Chondrocyte (in vitro differentiated cells): ENCODE measurements around the gene TCF7L2. TPM values are rescaled to one million over a fixed set of nuclear protein-coding genes. Genes with fewer than 3 reads are reported as not detected.

Experiments used
- DNase-seq: peaks from one replicate; pipeline ENCODE4 v3.0.0; 2021; ENCODE audit warnings: mixed read lengths, low spot score
- H3K27ac Mint-ChIP-seq: one replicate; pipeline ENCODE4 v1.8.0; 2021; ENCODE audit warnings: mild to moderate bottlenecking, moderate library complexity, mixed read lengths; ENCODE audit not compliant: unreplicated experiment
- H3K27me3 Mint-ChIP-seq: 2 replicates; pipeline ENCODE4 v1.8.0; 2021; ENCODE audit warnings: low read depth, mixed read lengths
- H3K36me3 Mint-ChIP-seq: 2 replicates; pipeline ENCODE4 v1.8.0; 2021; ENCODE audit warnings: low read depth, mixed read lengths
- H3K4me1 Mint-ChIP-seq: 2 replicates; pipeline ENCODE4 v1.8.0; 2021; ENCODE audit warnings: low read depth, mild to moderate bottlenecking, mixed read lengths
- H3K4me3 Mint-ChIP-seq: one replicate; pipeline ENCODE4 v1.8.0; 2021; ENCODE audit warnings: mild to moderate bottlenecking, moderate library complexity, mixed read lengths; ENCODE audit not compliant: unreplicated experiment
- H3K9me3 Mint-ChIP-seq: 2 replicates; pipeline ENCODE4 v1.8.0; 2021; ENCODE audit warnings: low read depth, mixed read lengths
- CTCF ChIP-seq: fragments of 200-600 bp; sonication (generic); IDR thresholded peaks from 2 replicates; pipeline ENCODE4 v1.5.0; 2021; ENCODE audit warnings: antibody characterized with exemption, mild to moderate bottlenecking, moderate library complexity
- total RNA-seq: library from RNA; stranded (reverse); gene quantifications from 3 replicates; pipeline ENCODE4 v1.2.1, GENCODE V29; 2021

TCF7L2 gene
- total RNA-seq, 1 donor from 2014 or later: 30.9 TPM

GRCh38 chr10:113168584-113168983 is 218.5 kb downstream of the TCF7L2 start:
- Mint-ChIP-seq H3K27ac (no peak overlapping the region), H3K4me3 (no peak overlapping the region), H3K36me3 (peaks cover 17% of the 10 kb centered on the region), H3K4me1 (peaks cover under 1% of the 10 kb centered on the region), H3K9me3 (no peaks in the 10 kb centered on the region), H3K27me3 (no peaks in the 10 kb centered on the region)
- no peak for TF ChIP-seq CTCF
- no peak for DNase-seq

- no peak for TF ChIP-seq CTCF
- no peak for DNase-seq
- no peaks in the 10 kb centered on the region for H3K4me1 Mint-ChIP-seq
- no peaks in the 10 kb centered on the region for H3K27me3 Mint-ChIP-seq
- H3K36me3 Mint-ChIP-seq: peaks cover 15% of the 10 kb centered on the region
- no peak overlapping the region for H3K4me3 Mint-ChIP-seq
- no peaks in the 10 kb centered on the region for H3K9me3 Mint-ChIP-seq
- no peak overlapping the region for H3K27ac Mint-ChIP-seq
These were observed 219.1 kb downstream of the TCF7L2 start for GRCh38 chr10:113169111-113169510.

- peaks cover 11% of the 10 kb centered on the region for H3K36me3 Mint-ChIP-seq
- no peaks in the 10 kb centered on the region for H3K27me3 Mint-ChIP-seq
- TF ChIP-seq CTCF: no peak
- no peaks in the 10 kb centered on the region for H3K4me1 Mint-ChIP-seq
- no peak overlapping the region for H3K27ac Mint-ChIP-seq
- DNase-seq: no peak
- H3K9me3 Mint-ChIP-seq: no peaks in the 10 kb centered on the region
- no peak overlapping the region for H3K4me3 Mint-ChIP-seq
These were observed 219.9 kb downstream of the TCF7L2 start for GRCh38 chr10:113169853-113170460.

GRCh38 chr10:113171662-113172061 is 221.6 kb downstream of the TCF7L2 start:
- Mint-ChIP-seq H3K4me1 (no peaks in the 10 kb centered on the region), H3K9me3 (no peaks in the 10 kb centered on the region), H3K27ac (no peak overlapping the region), H3K36me3 (peaks cover 8% of the 10 kb centered on the region), H3K27me3 (no peaks in the 10 kb centered on the region), H3K4me3 (no peak overlapping the region)
- DNase-seq: no peak
- TF ChIP-seq CTCF: no peak

- peaks cover 2% of the 10 kb centered on the region for H3K36me3 Mint-ChIP-seq
These were observed 225.1 kb downstream of the TCF7L2 start for GRCh38 chr10:113175176-113175575.

More at GRCh38 chr10:113175176-113175575, 225.1 kb downstream of the TCF7L2 start:
- Mint-ChIP-seq H3K9me3 (no peaks in the 10 kb centered on the region), H3K27me3 (no peaks in the 10 kb centered on the region), H3K4me3 (no peak overlapping the region), H3K27ac (no peak overlapping the region), H3K4me1 (peaks cover under 1% of the 10 kb centered on the region)
- DNase-seq: no peak
- TF ChIP-seq CTCF: no peak
